Activated CD8-positive, alpha-beta memory T cell treated with anti-CD3 and anti-CD28 coated beads for 36 hours (primary cell): ENCODE measurements around the gene OMD. TPM values are rescaled to one million over a fixed set of nuclear protein-coding genes. Genes with fewer than 3 reads are reported as not detected.

ENCODE experiments used
- CTCF ChIA-PET: fragments of 350-600 bp; sonication (Branson Sonifier 250); formaldehyde crosslinking; loops from one replicate; lab custom pipeline; 2021; ENCODE audit warnings: antibody characterized with exemption; lab: Charles Lee
- POLR2A ChIA-PET: fragments of 350-600 bp; sonication (Branson Sonifier 250); formaldehyde crosslinking; loops from one replicate; lab custom pipeline; 2021; ENCODE audit warnings: antibody characterized with exemption; lab: Charles Lee
- total RNA-seq, 2 experiments: library from RNA; stranded (reverse); gene quantifications; one replicate each; pipeline ENCODE4 v1.2.3, GENCODE V29; 2021

OMD gene
- total RNA-seq: not detected

DNA sequence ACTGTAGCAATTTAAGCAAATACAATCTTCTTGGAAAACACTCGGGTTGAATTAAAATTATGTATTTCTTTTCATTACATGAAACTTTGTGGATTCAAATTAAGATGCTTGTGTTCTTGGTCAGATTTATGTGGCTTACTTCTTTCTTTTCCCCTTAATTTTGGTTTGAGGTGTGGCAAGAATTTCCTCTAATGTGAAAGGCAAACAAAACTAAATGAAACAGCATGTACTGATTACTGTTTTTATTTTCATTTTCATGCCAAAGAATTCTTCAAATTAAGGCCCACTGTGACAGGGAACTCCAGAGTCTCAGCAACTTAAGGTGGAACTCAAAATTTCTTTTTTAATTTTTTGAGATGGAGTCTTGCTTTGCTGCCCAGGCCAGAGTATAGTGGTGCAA, at the start of gene OMD:
Gene OMD, minus strand, starts transcription at position 132 of the 400 bp plus-strand sequence. CDS start 6,913 bp downstream, outside the sequence.
- ChIA-PET CTCF (no interaction called here), POLR2A (no interaction called here)

GRCh38 chr9:92468206-92468605, 43.9 kb upstream of the OMD start:
- CTCF ChIA-PET: no interaction called here
- POLR2A ChIA-PET: no interaction called here

DNA sequence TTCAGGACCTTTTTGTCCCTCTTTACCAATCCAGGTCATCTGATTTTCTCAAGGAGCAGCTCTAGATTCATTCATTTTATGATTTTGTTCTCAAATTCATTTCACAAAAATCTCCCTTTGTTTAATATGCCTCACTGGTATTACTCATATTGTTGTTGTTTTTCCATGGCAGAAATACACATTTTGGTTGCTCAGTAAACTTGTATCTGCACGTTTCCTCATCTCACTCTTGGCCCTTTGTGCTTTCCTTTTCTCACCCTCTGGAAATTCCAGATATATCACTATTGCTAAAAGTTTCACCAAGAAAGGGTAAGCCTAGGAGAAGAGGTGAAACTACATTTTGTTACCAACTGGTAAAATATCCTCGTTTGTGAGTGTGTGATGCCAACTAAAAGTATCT, 43.2 kb upstream of the OMD start:
- ChIA-PET POLR2A (no interaction called here), CTCF (no interaction called here)

DNA sequence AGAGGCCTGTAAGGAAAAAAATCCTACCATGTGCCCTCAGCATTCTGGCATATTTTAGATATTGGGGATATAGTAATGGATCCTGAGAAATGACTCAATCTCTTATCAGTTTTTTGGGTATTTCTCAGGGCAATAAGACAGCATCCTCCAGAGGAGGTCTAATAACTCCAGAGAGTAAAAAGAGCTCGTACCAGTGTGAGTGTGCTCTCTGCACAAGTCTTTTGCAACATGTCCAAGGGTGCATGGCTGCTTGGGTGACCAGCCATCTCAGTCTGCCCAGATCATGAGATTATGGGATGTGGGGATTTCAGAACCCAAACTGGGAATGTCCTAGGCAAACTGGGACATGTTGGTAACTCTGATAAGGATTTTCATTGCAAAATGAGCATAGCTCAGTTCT, 42.8 kb upstream of the OMD start:
- ChIA-PET POLR2A (no interaction called here), CTCF (no interaction called here)

DNA sequence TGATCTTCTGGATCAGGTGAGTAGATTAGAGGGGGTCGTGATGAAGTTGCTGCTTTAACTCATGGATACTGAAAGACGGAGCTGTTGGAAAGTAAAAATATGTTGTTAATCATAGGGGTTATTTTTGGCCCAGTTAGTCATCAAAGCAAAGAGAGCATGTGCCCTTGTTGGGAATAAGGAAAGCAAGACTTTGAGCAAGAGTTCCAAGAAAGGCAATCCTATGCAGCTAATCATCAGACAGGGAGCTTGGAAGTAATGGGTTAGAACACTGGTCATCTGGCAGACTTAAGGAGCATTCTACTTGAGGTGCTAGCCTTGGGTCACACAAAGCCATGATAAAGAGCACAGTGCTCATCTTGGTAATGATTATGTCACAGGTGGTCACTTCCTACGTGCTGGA, 39.7 kb upstream of the OMD start:
- ChIA-PET POLR2A (no interaction called here), CTCF (no interaction called here)

DNA sequence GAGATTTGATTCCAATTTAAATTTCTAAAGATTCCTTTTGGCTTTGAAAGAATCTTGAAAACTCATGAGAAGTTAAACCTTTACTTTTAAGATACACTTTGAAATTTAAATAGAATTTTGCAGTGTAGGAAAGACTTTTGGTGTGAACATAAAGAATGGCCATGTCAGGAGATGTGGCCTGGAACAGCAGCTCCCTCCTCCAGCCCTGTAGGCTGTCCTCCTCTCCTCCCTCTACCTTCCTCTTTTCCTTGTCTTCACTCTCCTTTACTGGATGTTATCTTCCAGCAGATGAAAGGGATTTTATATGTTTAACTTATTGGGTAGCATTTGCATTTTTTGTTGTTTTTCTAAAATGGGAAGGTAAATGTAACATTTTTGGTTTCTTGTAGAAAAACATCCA, 39.1 kb upstream of the OMD start:
- ChIA-PET CTCF (no interaction called here), POLR2A (no interaction called here)

DNA sequence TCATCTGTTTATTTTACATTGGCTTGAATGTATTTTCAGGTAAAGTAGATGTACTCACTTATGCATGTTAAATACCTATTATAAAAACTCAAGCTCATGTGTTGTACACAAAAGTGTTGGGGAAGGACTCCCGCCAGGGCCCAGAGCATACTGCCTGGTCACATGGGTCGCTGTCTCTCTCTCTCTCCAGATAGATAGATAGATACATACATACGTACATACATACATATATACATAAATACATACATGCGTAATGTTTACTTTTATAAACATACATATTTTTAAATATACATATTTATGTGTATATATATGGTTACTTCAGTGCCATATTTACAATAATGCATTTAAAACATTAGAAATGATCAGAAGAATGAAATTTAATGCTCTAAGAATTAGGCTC, 33.3 kb upstream of the OMD start:
- CTCF ChIA-PET: no interaction called here
- POLR2A ChIA-PET: no interaction called here

DNA sequence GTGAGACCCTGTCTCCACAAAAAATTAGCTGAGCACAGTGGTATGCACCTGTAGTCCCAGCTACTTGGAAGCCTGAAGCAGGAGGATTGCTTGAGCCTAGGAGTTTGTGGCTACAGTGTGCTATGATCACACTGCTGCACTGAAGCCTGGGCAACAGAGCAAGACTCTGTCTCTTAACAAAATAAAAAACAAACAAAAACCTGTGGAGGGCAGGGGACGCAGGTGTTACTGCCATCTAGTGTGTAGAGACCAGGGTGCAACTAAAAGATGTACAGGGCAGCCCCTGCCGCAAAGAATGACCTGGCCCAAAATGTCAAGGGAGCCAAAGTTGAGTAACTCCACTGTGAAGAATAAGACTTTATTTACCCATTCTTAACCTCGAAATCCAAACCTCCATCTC, 30.9 kb upstream of the OMD start:
- POLR2A ChIA-PET: no interaction called here
- CTCF ChIA-PET: no interaction called here

DNA sequence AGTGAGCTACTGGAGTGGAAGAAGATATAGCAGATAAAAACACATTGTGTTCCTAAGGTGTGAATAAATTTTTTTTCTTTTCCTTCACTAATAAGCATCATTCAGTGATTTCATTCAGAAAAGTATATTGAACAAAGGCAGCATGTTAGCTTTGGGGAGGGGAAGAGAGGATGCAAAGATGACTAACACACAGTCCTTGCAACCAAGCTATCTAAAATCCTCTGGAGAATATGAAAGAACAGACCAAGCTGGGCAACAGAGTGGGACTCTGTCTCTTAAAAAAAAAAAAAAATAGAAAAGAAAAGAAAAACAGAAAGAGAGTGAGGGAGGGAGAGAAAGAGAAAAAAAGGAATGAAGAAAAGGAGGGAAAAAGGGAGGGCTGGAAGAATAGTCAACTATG, 22.3 kb upstream of the OMD start:
- CTCF ChIA-PET: no interaction called here
- POLR2A ChIA-PET: no interaction called here

GRCh38 chr9:92444841-92445240, 20.6 kb upstream of the OMD start:
- POLR2A ChIA-PET: no interaction called here
- CTCF ChIA-PET: no interaction called here

- CTCF ChIA-PET: interaction anchor here (0.6 kb wide), 1 partner anchor 310 kb away, joined by 3 read pairs; no protein-coding TSS in a partner anchor
- POLR2A ChIA-PET: no interaction called here
Observed at GRCh38 chr9:92440751-92441046, 16.4 kb upstream of the OMD start.

DNA sequence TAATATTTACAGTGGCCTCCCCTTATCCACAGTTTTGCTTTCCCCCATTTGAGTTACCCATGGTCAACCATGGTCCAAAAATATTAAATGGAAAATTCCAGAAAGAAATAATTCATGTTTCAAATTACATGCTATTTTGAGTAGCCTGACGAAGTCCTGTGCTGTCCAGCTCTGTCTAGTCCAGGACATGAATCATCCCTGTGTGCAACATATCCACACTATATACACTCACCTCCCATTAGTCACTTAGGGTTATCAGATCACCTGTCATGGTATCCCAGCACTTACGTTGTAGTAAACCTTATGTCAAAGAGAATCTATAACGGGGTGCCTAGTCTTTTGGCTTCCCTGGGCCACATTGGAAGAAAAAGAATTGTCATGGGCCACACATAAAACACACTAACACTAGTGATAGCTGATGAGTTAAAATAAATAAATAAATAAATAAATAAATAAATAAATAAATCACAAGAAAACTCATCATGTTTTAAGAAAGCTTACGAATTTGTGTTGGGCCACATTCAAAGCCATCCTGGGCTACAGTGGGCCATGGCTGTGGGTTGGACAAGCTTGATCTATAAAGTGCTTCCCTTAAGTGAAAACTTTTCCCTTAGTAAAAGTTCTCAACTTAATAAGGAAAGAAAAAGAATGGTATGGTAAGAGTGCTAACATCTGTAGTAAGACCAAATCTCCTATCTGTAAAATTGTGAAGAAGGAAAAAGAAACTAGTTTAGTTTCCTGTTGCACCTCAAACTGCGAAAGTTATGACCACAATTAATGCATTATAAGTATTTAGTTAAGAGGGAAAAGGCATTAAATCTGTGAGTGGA, 15.9 kb upstream of the OMD start:
- ChIA-PET CTCF (interaction anchor here (0.6 kb wide), 1 partner anchor 311 kb away, joined by 3 read pairs; no protein-coding TSS in a partner anchor), POLR2A (interaction anchor here (0.6 kb wide), 1 partner anchor 227 kb away, joined by 3 read pairs; no protein-coding TSS in a partner anchor)

DNA sequence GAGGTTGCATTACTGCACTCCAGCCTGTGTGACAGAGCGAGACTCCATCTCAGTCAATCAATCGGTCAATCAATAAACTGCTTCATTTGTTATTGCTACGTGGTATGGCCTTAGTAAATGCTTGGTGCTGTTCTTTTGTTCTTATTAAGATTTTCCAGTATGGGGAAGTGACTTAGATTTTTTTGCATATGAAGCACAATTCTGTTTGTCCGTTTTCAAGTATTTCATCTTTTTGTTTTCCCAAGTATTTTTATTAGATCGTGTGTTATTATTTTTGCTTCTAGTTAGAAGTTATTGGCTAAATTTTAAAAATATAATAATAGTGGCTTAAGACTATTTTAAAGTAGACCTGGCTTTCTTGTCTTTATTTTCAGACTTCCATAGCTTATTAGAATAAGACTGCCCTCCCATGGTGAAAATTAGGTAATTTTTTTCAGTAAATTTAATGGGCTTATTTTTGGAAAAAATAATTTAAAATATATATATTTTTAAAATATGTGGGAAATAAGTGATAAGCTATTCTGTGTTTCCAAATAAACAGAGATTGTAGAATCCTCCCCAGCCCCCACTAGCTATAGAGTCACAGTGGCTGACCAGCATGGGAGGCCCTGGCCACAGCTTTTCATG, 14.7 kb upstream of the OMD start:
- ChIA-PET POLR2A (interaction anchor here (0.5 kb wide), 1 partner anchor 40 kb away, joined by 5 read pairs; no protein-coding TSS in a partner anchor), CTCF (no interaction called here)

- CTCF ChIA-PET: no interaction called here
Observed at GRCh38 chr9:92435263-92435662, 11.0 kb upstream of the OMD start.

GRCh38 chr9:92432972-92433548, 8.8 kb upstream of the OMD start:
- POLR2A ChIA-PET: no interaction called here
- CTCF ChIA-PET: no interaction called here

More at GRCh38 chr9:92435263-92435662, 11.0 kb upstream of the OMD start:
- POLR2A ChIA-PET: no interaction called here

DNA sequence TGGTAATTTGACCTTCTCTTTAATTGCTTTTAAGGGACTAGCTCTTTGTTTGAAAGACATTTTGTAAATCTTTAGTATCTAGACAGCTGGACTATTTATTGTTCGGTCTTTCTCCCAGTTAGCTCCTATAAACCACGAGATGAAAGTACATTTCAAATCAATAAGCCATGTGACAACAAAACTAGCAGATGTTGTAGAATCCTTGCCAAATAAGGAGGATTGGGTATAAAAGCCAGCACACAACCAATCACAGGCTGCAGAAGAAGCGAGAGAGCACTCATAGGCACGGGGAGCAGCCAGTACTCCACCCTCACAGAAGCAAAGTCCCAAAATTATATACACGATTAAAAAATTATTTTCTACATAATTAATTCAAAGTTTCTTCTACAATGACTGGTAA, 8.1 kb upstream of the OMD start:
- POLR2A ChIA-PET: no interaction called here
- CTCF ChIA-PET: no interaction called here

DNA sequence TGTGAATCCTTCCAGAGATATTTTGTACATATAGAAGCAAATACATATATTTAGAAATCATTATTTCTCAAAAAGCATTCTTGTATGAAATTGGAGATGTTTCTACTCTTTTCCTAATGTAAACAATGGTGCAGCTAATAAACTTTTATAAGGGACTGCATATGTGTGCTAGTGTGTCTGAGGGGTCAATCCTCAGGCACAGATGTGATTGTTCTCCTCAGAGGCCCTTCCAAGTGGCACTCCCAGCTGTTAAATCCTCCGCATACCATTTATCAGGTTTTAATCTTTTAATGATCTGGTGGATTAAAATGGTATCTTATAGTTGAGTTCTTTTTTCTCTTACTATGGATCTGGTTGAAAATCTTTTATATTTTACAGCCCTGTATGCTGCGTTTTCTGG, 5.6 kb upstream of the OMD start:
- CTCF ChIA-PET: no interaction called here
- POLR2A ChIA-PET: no interaction called here

DNA sequence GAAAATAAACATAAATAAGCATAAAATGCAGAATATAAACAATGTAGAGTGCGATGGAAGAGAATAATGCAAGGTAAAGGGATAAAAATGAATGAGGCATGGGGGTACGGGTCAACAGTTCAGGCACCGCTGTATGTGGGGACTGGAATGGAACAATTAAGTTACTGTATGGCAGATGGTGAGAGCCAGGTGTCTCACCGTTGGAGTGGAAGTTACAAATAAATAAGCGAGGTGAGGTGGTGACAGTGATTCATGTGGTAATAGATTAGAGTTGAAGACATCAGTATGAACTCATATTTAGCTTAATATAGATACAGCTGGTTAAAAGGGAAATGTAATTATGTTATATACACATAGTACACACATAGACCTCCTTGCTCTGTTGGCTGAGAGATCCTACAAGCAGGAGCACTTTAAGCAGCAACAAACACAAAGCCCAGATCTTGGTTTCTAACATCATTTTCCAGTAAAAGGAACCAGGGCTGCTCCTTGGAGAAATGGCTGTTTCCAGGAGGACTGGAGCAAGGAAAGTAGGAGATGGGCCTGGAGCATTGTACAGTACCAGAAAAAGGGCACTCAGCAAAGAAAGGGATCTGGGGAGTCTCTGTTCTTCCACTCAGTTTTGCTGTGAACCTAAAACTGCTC, 2.4 kb upstream of the OMD start:
- POLR2A ChIA-PET: no interaction called here
- CTCF ChIA-PET: no interaction called here

DNA sequence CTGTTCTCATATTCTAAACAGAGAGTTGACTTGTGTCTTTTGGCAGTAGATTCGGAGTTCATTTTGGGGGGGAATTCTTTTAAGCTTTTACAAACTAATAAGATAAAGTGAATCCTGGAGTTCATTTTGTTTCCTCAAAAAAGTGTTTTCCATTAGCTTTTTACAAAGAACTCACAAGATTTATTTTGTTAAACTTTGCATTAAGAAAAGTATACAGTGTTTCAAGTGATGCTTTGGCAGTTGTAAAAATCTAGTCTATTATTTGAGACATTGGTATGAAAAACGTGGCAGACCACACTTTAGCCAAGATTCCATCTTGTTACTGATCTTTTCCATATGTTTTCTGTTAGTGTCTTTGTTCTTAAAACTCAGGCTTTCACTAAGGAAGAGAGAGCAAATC, 1.2 kb upstream of the OMD start:
- CTCF ChIA-PET: no interaction called here
- POLR2A ChIA-PET: no interaction called here

GRCh38 chr9:92423612-92424011, 659 bp downstream of the OMD start:
- POLR2A ChIA-PET: no interaction called here
- CTCF ChIA-PET: no interaction called here
